SK-N-DZ (cell line): ENCODE results near the gene NOX3.
"Not testable (repeated sequence)": the region's sequence is repeated elsewhere in the genome, so short reads cannot be mapped to it uniquely, and the experiment has no call there.

Experiments
- DNase-seq: peaks from one replicate; pipeline ENCODE4 v3.0.0-alpha.2; 2015; ENCODE audit warnings: low spot score

The NOX3 gene

GRCh38 chr6:155372256-155372655 lies 83.4 kb downstream of the NOX3 start:
- DNase-seq: no peak

GRCh38 chr6:155371230-155371629 lies 84.4 kb downstream of the NOX3 start:
- DNase-seq: no peak

- no peak for DNase-seq
These were observed 89.3 kb downstream of the NOX3 start for GRCh38 chr6:155366325-155366724.

GRCh38 chr6:155364844-155365437 lies 90.7 kb downstream of the NOX3 start:
- DNase-seq: no peak

GRCh38 chr6:155364021-155364420 lies 91.6 kb downstream of the NOX3 start:
- not testable (repeated sequence) for DNase-seq

GRCh38 chr6:155362968-155363632 lies 92.5 kb downstream of the NOX3 start:
- not testable (repeated sequence) for DNase-seq

GRCh38 chr6:155354167-155354566 lies 101.5 kb downstream of the NOX3 start:
- DNase-seq: no peak

GRCh38 chr6:155352811-155353210 lies 102.8 kb downstream of the NOX3 start:
- no peak for DNase-seq

- no peak for DNase-seq
These were observed 103.6 kb downstream of the NOX3 start for GRCh38 chr6:155352130-155352420.

GRCh38 chr6:155351273-155352129 lies 104.1 kb downstream of the NOX3 start:
- no peak for DNase-seq

GRCh38 chr6:155349956-155350355 lies 105.7 kb downstream of the NOX3 start:
- no peak for DNase-seq

GRCh38 chr6:155349129-155349528 lies 106.5 kb downstream of the NOX3 start:
- no peak for DNase-seq

GRCh38 chr6:155347800-155348199 lies 107.8 kb downstream of the NOX3 start:
- no peak for DNase-seq

- DNase-seq: no peak
These were observed 108.7 kb downstream of the NOX3 start for GRCh38 chr6:155346957-155347356.
